ENCODE measurements around the gene UBE2D2. TPM values are rescaled to one million over a fixed set of nuclear protein-coding genes. Genes with fewer than 3 reads are reported as not detected.
"Not testable (repeated sequence)": the region's sequence is repeated elsewhere in the genome, so short reads cannot be mapped to it uniquely, and the experiment has no call there.

Gene UBE2D2
- total RNA-seq, 1 donor from 2014 or later: 114 TPM

DNA sequence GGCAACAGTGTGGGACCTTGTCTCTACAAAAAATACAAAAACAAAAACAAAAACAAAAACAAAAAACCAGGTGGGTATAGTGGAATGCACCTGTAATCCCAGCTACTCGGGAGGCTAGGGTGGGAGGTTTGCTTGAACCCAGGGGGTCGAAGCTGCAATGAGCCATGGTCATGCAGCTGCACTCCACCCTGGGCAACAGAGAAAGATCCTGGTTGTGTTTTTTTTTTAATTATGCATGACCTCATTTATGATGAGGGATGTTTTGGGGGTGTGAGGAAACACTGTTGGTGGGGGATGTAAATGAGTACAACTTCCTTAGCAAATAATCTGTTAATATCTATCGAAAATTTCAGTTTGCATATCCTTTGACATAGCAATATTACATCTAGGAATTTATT, 29.4 kb upstream of the UBE2D2 start:
- no peak for ATAC-seq (ENCODE audit: poor library complexity)
- intact Hi-C loops (cut with DNase I): no loop called here

DNA sequence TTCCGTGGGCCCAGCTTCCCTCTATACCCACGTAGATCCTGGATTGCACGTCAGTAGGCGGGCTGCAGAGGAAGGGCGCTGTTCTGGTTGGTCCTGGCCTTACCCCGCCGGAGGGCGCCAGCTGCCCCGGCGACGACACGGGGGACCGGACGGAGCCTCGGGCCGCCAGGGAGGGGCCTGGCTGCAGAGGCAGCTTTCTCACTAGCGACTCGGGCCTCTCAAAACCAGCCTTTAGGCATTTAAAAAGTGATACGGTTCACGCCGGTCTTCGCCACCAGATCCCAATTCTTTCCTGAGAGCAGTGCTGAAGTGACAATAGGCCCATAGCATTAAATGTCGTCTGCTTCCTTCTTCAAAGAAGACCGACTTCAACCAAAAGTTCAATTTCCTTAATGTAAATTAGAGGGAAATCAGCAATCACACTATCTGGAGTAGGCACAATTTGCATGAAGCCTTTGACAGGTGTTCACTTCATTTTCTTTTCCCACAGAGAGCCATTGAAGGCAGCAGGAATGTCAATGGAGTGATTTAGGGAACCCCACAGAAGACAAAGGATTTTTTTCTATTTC, 17.6 kb upstream of the UBE2D2 start:
- intact Hi-C loops (cut with DNase I): no loop called here

More for the DNA sequence above, 29.4 kb upstream of the UBE2D2 start:
- DNase-seq: no peak

DNA sequence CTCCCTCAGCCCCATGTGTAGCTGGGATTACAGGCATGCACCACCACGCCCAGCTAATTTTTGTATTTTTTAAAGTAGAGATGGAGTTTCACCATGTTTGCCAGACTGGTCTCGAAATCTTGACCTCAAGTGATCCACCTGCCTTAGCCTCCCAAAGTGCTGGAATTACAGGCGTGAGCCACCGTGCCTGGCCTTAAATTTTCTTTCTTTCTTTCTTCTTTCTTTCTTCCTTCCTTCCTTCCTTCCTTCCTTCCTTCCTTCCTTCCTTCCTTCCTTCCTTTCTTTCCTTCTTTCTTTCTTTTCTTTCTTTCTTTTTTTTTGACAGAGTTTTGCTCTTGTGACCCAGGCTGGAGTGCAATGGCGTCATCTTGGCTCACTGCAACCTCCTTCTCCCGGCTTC, 14.5 kb upstream of the UBE2D2 start:
- DNase-seq; intact Hi-C loops (cut with DNase I); ATAC-seq (ENCODE audit: poor library complexity): not testable (repeated sequence)

More for the DNA sequence above, 17.6 kb upstream of the UBE2D2 start:
- DNase-seq (peak; percentile 83), ATAC-seq (ENCODE audit: poor library complexity) (peak; percentile 99)

DNA sequence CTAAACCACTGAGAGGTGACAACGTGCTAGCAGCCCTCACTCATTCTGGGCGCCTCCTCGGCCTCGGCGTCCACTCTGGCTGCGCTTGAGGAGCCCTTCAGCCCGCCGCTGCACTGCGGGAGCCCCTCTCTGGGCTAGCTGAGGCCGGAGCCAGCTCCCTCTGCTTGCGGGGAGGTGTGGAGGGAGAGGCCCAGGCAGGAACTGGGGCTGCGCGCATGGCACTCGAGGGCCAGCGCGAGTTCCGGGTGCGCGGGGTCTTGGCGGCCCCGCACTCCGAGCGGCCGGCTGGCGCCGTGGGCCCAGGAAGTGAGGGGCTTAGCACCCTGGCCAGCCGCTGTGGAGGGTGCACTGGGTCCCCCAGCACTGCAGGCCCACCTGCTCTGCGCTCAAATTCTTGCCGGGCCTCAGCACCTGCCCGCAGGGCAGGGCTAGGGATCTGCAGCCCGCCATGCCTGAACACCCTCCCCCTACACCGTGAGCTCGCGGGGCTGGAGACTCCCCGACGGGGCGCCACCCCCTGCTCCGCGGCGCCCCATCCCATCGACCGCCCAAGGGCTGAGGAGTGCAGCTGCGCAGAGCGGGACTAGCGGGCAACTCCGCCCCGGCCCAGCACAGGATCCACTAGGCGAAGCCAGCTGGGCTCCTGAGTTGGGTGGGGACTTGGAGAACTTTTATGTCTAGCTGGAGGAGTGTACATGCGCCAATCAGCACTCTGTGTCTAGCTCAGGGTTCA, 11.8 kb upstream of the UBE2D2 start:
- ATAC-seq (ENCODE audit: poor library complexity): no peak
- intact Hi-C loops (cut with DNase I): no loop called here
- no peak for DNase-seq

DNA sequence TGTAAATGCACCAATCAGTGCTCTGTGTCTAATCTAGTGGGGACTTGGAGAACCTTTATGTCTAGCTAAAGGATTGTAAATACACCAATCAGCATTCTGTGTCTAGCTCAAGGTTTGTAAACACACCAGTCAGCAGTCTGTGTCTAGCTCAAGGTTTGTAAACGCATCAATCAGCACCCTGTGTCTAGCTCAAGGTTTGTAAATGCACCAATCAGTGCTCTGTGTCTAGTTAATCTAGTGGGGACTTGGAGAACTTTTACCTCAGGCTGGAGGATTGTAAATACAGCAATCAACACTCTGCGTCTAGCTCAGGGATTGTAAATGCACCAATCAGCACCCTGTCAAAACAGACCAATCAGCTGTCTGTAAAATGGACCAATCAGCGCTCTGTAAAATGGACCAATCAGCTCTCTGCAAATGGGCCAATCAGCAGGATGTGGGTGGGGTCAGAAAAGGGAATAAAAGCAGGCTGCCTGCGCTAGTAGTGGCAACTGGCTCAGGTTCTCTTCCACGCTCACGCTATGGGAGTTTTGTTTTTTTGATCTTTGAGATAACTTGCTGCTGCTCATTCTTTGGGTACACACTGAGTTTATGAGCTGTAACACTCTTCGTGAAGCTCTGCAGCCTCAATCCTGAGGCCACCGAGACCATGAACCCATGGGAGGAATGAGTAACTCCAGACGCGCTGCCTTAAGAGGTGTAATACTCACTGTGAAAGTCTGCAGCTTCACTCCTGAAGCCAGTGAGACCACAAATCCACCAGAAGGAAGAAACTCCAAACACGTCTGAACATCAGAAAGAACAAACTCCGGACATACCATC, 10.9 kb upstream of the UBE2D2 start:
- ATAC-seq (ENCODE audit: poor library complexity); DNase-seq; intact Hi-C loops (cut with DNase I): not testable (repeated sequence)

DNA sequence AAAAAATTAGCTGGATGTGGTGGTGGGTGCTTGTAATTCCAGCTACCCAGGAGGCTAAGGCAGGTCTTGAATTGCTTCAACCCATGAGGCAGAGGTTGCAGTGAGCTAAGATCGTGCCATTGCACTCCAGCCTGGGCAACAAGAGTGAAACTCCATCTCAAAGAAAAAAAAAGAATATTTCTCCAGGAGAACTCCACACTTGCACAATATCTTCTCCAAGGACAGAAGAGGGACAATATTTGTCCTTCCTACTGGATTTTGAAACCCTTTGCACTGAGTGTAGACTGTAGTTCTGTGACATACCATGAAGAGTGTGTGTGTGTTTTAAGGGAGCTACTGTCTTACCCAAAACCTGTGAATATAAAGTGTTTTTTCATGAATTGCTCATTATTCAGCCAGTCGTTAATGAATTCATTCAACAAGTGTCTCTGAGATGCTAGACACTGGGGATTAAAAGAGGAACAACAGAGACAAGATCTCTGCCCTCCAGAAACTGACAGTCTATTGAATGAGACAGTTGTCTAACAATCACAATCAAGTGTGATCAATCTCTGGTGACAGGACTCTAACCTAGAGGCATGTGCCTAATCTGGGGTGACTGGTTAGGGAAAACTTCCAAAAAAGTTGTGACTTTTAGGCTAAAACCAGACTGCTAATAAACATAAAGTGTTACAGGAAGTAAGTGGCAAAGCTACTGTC, 9.8 kb upstream of the UBE2D2 start:
- ATAC-seq (ENCODE audit: poor library complexity): no peak
- intact Hi-C loops (cut with DNase I): no loop called here
- DNase-seq: no peak

DNA sequence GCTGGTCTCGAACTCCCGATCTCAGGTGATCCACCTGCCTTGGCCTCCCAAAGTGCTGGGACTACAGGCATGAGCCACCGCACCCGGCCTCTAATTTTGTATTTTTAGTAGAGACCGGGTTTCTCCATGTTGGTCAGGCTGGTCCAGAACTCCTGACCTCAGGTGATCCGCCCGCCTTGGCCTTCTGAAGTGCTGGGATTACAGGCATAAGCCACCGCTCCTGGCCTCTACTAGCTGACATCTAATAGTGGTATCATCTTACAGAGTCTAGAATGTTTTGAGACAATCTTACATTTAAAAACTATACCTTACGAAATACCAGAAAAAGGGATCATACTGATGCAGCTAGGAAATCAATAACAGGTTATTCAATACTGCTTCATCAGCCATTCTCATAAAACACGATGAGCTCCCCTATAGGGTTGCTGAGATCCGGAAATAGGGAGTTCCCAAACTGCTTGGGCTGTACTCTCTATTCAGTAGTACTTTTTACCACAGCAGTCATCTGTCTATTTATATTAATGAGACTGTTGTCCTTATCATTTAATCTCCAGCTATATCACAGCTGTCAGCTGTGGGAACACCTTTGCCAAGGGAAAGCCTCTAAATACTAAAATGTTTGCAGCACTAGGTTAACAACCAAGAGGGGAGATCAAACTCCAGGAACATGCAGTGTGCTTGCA, 8.1 kb upstream of the UBE2D2 start:
- intact Hi-C loops (cut with DNase I): no loop called here
- ATAC-seq (ENCODE audit: poor library complexity) (no peak), DNase-seq (no peak)

DNA sequence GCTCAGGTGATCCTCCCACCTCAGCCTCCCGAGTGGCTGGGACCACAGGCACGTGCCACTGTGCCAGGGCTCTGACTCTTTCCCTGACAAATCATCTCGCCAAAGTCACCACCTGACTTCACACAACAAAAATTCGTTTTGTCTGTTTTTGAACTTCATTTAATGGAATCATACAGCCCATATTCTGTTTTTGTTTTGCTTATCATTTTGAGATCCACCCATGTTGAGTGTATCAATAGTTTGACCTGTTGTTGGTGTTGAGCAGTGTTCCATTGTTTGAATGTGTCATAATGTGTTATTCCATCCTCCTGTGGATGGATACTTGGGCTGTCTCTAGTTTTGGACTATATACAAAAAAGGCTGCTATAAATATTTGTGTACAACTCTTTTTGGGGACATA, 6.9 kb upstream of the UBE2D2 start:
- intact Hi-C loops (cut with DNase I): no loop called here
- DNase-seq (no peak), ATAC-seq (ENCODE audit: poor library complexity) (no peak)

DNA sequence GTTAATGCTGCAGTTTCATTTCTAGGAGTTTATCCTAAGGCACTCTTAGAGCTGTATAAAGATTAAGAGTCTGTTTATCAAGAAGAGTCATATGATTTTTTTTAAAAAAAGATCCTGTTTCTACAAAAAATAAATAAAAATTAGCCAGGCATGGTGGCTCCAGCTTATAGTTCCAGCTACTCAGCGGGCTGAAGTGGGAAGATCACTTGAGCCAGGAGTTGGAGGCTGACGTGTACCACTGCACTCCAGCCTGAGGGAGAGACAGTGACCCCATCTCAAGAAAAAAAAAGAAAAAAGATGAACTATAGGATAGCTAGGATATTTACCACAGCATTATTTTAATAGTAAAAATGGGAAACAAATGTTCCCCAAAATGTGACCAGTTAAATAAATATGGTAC, 3.3 kb upstream of the UBE2D2 start:
- intact Hi-C loops (cut with DNase I): no loop called here
- no peak for ATAC-seq (ENCODE audit: poor library complexity)
- DNase-seq: no peak

DNA sequence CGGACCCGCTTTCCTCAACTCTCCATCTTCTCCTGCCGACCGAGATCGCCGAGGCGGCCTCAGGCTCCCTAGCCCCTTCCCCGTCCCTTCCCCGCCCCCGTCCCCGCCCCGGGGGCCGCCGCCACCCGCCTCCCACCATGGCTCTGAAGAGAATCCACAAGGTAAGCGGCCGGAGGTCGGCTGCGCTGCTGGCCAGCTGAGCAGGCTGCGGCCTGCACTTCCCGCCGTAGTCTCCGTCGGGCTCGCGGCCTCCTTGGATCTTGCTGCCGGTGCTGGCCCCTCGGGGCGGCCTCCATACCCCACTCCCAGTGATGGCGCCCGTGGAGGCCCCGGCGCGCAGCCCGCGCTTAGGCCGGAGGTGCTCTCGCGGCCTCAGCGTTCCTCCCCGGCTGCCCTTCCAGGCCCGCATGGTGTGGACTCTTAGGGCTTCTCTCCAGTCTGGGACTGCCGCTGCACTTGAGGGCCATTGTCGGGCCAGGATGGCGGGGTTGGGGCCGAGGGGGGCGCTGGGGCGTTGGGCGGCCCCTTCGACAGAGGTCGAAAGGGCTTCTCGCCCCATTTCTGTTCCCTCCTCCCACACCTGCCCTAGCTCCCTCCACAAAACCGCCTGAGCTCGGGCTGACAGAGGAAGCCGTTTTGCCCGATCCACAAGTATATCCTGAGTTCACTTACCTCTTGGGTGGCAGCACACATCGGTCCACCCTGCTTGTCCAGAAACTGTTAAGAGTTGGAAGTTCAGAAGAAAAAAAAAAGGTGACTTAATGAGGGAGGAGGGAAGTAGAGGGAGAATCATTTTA, 714 bp downstream of the UBE2D2 start:
- intact Hi-C loops (cut with DNase I): no loop called here
- peak; percentile 43 for ATAC-seq (ENCODE audit: poor library complexity)
- peak; percentile 67 for DNase-seq

DNA sequence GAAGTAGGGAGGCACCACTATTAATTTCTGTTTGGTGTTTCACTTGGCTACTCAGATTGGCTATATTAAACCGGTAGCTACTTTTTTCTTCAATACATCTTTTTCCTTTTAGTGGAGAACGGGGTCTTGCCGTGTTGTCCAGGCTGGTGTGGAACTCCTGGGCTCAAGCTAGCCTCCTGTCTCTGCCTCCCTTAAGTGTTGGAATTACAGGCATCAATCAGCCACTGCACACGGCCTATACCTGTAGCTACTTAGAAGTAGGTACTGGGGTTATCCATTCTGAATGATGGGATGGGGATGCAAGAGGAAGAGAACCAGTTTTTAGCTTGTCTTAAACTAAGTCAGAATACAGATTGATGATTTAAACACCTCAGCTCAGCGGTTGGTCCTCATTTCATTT, 1.7 kb downstream of the UBE2D2 start:
- DNase-seq (no peak), ATAC-seq (ENCODE audit: poor library complexity) (no peak)
- intact Hi-C loops (cut with DNase I): no loop called here

DNA sequence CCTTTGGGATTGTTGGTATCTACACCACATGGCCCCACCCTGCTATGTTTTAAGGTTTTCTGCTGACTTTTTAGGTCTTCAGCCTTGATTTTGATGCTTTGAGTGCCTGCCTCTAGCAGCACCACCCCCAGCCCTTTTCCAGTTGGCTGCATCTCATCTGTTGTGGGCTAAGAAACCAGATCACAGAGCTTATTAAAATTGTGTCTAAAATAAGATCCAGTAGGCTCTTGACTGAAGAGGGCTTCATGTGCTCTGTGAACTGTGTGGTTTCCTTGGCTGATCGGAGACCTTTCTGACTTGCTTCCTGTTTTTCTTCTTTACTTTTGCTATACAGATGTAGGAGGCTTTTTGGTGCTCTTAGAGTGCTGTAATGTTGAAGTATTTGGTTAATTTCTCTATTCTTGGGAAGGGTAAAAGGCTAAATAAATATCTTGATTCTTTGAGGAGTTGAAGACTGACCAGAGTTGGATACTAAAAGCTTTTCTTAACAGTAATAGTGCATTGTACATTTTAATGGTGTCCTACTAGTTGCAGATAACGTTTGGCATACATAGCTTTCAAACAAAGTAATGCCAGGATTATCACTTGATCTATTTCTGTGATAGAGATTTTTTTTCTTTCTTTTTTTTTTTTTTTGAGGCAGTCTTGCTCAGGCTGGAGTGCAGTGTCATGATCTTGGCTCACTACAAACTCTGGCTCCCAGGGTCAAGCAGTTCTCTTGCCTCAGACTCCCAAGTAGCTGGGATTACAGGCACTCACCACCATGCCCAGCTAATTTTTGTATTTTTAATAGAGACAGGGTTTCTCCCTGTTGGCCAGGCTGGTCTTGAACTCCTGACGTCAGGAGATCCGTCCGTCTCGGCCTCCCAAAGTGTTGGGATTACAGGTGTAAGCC, 4.5 kb downstream of the UBE2D2 start:
- intact Hi-C loops (cut with DNase I): no loop called here
- no peak for DNase-seq
- ATAC-seq (ENCODE audit: poor library complexity): no peak

DNA sequence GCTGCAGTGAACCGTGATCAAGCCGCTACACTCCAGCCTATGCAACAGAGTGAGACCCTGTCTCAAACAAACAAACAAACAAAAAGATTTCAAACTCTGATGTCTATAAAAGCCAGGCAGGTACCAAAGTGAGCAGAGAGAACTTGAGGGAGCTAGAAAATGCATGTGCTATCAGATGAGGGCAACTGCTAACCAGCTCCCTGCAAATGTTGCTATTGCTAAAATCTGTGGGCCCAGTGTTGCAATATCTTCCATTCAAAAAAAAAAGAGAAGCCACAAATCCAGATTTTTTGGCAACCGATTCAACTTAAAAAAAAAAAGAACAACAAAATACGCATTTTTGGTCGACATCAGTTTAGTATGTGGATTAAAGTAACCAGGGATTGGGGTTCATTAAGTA, 5.5 kb downstream of the UBE2D2 start:
- intact Hi-C loops (cut with DNase I): no loop called here
- DNase-seq (no peak), ATAC-seq (ENCODE audit: poor library complexity) (no peak)

DNA sequence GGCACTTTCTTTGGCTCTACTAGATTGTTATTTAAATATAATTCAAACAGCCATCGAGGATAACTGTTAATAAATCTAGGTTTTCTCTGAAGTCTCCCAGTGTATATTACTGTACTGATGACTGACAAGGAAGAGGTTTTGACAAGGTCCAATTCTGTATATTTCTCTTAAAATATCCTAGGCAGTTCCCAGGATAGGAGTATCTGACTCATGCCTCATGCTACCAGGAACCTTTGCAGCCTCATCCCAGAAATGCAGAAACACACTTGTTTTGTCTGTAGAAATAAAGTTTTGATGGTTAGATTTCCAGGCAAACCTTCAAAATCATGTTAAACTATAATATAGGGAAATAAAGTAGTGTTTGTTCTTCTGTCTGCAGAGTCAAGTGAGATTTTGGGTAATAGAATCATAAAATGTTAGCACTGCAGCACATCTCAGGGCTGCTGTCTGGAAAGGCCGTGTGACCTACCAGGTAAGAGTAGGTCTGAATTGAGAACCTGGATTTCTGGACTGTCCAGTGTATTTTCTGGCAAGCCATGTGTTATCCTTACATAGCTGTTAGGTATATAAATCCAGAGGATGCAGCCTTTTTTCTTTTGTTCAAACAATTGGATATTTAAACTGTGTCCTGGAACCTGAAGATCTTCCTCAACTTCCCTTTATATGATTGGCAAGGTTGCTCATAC, 8.3 kb downstream of the UBE2D2 start:
- intact Hi-C loops (cut with DNase I): no loop called here
- no peak for ATAC-seq (ENCODE audit: poor library complexity)
- no peak for DNase-seq

DNA sequence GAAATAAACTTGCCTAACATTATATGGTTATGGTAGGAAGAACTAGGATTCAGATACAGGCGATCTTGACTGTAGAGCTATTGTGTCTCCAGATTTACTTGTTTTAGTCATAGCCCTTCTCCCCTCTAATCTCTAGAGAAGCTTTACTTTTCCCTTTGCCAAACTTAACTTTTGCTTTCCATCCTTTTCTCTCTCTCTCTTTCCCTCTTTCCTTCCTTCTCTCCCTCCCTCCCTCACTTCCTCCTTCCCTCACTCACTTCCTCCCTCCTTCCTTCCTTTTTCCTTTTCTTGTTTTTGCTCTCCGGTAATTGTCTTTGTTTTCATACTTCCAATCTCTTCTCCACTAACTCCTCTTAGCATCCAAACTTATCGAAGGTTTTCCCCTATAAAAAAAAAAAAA, 10.4 kb downstream of the UBE2D2 start:
- intact Hi-C loops (cut with DNase I): no loop called here
- ATAC-seq (ENCODE audit: poor library complexity) (no peak), DNase-seq (no peak)

DNA sequence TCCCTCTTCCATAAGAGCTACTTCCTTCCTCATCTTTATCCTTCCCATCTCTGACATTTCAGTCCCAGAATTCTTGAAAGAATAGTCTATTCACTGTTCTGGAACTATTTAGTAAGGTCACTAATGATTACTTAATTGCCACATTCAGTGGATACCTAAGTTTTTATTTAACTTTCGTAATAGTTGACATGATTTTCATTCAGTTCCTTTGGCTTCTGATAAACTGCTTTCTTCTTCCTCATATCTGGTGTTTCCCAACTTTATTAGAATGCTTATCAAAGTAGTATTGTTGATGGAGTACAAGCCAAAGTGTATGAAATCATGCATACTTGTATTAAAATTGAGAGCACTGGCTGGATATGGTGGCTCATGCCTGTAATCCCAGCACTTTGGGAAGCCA, 10.8 kb downstream of the UBE2D2 start:
- DNase-seq (no peak), ATAC-seq (ENCODE audit: poor library complexity) (peak; percentile 28)
- intact Hi-C loops (cut with DNase I): no loop called here

Data from Right ventricle myocardium superior (tissue), 1 donor.